Lower leg skin (tissue), 4 donors: ENCODE data around the gene RXRA. TPM values are rescaled to one million over a fixed set of nuclear protein-coding genes. Genes with fewer than 3 reads are reported as not detected.

Source experiments
- DNase-seq, 2 donors: peaks; one replicate each; pipeline ENCODE4 v3.0.0-alpha.2; 2019; ENCODE audit warnings: low spot score in 2 of 2
- H3K4me3 ChIP-seq: fragments of 200-600 bp; sonication (generic); 2 replicates; pipeline ENCODE4 v1.5.1; 2017; ENCODE audit warnings: mild to moderate bottlenecking, low read depth; ENCODE audit not compliant: poor library complexity, severe bottlenecking
- POLR2A ChIP-seq, 2 donors: fragments of 450-650 bp; IDR thresholded peaks; one replicate each; pipeline ENCODE4 v1.6.1; 2016 to 2017; ENCODE audit warnings: antibody characterized with exemption in 2 of 2, mild to moderate bottlenecking in 1 of 2, moderate library complexity in 1 of 2
- WGBS, 2 donors: methylation state at CpG; one replicate each; pipeline ENCODE4 v1.1.5; 2018; 5-methylcytosine and 5-hydroxymethylcytosine counted together
- intact Hi-C: fragments of 100-400 bp; cut with DNase I; formaldehyde crosslinking; loops from one replicate; pipeline ENCODE4 v1.15.0; 2023; ENCODE audit warnings: low total_unique reads
- total RNA-seq, 4 donors: library from RNA; depleted of rRNA; stranded (reverse); fragments of >200 nt; gene quantifications; one replicate each; pipeline ENCODE4 v1.1.0, GENCODE V29; 2016
- TF ChIP-seq, protein P1 (sequence below), 3 donors: fragments of 450-650 bp; IDR thresholded peaks; one replicate each; pipeline ENCODE4 v1.5.1; 2016; ENCODE audit warnings: antibody characterized with exemption in 3 of 3, mild to moderate bottlenecking in 3 of 3, moderate library complexity in 2 of 3

The RXRA gene
- total RNA-seq, 4 donors from 2014 or later: 143 to 242 (median 166) TPM

DNA sequence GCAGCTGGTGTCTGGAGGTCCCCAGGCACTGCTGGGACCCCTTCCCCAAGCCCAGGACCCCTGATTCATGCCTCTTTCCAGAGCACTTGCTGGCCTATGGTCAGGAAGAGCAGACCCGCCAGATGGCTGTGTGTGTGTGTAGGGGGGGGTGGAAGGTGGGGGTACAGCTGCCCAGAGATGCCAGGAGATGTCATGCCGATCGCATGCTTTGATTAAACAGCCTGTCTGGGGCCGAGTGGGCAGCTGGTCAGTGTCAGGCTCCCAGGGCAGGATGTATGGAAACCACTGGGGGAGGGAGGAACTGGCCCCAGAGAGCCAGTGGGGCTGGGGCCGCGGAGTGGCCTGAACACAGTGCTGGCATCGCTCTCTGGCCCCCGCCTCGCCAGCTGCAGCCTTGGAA lies 23.7 kb downstream of the RXRA start:
- TF ChIP-seq, protein P1, sequence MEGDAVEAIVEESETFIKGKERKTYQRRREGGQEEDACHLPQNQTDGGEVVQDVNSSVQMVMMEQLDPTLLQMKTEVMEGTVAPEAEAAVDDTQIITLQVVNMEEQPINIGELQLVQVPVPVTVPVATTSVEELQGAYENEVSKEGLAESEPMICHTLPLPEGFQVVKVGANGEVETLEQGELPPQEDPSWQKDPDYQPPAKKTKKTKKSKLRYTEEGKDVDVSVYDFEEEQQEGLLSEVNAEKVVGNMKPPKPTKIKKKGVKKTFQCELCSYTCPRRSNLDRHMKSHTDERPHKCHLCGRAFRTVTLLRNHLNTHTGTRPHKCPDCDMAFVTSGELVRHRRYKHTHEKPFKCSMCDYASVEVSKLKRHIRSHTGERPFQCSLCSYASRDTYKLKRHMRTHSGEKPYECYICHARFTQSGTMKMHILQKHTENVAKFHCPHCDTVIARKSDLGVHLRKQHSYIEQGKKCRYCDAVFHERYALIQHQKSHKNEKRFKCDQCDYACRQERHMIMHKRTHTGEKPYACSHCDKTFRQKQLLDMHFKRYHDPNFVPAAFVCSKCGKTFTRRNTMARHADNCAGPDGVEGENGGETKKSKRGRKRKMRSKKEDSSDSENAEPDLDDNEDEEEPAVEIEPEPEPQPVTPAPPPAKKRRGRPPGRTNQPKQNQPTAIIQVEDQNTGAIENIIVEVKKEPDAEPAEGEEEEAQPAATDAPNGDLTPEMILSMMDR (IDR thresholded peaks at IDR 0.05): no peak
- no peak for TF ChIP-seq POLR2A (IDR thresholded peaks at IDR 0.05)
- no peak overlapping the region for H3K4me3 ChIP-seq
- no peak for DNase-seq
- WGBS, 2 donors: 80 to 82% methylated on average over 8 to 9 of the region's 9 CpGs
- intact Hi-C loops: no loop called here

DNA sequence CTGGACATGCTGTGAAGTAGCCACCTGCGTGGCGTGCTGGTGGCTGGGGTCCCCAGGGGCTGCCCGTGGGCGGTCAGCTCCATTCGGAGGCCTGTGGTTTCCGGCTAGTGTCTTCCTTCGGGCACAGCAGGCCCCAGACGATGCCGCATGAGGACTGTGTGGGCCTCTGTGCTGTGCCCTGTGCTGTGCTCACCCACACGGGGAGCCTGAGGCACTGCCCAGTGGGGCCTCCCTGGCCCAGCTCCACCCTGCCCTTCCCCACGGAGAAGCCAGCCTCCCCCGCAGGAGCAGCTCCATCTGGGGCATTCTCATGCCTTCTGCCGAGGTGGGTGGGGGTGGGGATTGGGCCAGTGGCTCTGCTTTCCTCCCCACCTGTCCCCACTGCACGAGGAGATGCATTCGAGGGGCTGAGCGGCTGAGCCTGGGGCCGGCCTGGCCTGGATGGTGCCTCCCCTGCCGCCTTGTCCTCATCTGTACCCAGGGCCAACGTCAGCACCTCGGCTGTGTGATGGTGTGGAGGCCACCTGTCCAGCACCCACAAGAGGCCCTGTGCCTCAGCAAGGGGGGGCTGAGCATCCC lies 24.2 kb downstream of the RXRA start:
- 53 to 86% methylated on average over 9 to 11 of the region's 20 CpGs for WGBS, 2 donors
- H3K4me3 ChIP-seq: no peak overlapping the region
- TF ChIP-seq POLR2A (IDR thresholded peaks at IDR 0.05): no peak
- TF ChIP-seq, protein P1 (IDR thresholded peaks at IDR 0.05): no peak
- intact Hi-C loops: no loop called here
- DNase-seq: no peak

DNA sequence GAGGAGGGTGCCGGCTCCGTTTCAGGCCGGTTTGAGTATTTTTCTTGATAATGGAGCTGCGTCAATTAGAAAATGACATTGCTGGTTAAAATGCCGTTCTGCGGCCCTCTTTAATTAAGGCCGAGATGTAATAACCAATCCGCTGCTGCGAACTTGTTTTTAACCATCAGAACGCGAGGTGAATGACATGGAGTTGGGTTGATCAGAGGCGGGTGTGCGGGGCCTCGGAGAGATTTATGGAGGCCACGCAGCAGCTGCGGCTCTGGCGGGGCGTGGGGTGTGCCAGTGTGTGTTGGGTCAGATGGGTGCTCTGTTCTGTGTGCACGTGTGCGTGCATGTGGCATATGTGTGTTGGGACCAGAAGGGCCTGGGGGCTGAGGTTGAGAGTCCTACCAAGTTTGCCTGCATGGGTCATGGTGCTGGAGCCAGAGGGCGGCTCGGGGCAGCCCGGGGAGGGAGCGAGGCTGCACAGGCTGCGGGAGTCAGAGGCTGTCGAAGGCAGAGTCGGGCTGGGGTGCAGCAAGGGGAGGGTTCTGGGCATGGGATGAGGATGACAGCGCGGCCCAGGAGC lies 25.4 kb downstream of the RXRA start:
- intact Hi-C loops: no loop called here
- no peak overlapping the region for H3K4me3 ChIP-seq
- TF ChIP-seq POLR2A (IDR thresholded peaks at IDR 0.05): no peak
- TF ChIP-seq, protein P1 (IDR thresholded peaks at IDR 0.05): no peak
- no peak for DNase-seq
- WGBS, 2 donors: 51 to 53% methylated on average over 29 of the region's 29 CpGs

DNA sequence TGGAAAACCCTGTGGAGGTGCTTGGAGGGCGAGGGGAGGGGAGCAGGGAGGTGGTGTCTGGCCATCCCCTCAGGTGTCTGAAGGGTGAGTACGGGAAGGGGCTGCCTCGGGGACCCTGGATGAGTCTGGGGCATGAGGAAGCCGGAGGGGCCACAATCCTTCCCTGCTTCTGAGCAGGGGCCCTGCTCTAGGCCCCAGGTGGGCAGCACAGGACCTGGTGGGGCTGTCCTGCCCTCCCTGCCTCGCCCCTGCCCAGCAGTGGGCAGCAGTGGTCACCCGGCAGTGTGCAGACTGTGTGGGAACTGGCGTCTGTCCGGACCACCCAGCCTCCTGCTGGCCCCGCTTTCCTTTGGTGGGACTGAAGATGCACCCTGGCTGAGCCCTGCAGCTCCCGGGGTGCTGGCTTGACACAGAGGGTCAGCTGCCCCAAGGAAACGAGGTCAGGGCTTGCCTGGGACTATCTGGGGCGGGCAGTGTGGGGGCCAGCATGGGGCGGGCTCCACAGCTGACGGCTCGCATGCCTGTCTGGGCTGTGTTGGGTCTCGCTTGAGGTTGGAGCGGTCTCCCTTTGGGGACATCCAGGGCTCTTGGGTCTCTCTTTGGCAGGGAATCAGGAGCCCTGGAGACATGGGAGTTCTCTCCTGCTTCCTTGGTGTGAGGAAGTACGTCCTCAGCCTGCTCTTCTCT lies 26.1 kb downstream of the RXRA start:
- TF ChIP-seq, protein P1 (IDR thresholded peaks at IDR 0.05): no peak
- TF ChIP-seq POLR2A (IDR thresholded peaks at IDR 0.05): no peak
- intact Hi-C loops: no loop called here
- 52 to 66% methylated on average over 13 to 16 of the region's 18 CpGs for WGBS, 2 donors
- no peak for DNase-seq
- no peak overlapping the region for H3K4me3 ChIP-seq

DNA sequence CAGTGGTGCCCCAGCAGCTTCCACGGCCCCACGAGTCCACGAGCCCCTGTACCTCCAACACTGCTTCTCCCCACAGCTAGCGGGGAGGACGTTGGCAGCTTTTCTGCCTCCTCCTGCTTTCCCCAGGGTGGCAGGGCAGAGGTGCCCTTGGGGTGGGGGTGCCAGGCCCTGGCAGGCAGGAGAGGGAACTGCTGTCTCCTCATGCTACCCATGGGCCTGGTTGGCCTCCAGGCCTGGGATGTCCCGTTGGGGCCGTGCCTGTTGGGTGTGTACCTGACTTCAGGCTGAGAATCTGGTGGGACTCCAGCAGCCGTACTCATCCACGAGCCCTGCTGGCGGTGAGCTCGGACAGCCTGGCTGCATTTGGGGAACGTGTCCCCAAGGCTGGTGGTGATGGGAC lies 27.3 kb downstream of the RXRA start:
- TF ChIP-seq, protein P1 (IDR thresholded peaks at IDR 0.05): no peak
- no peak for TF ChIP-seq POLR2A (IDR thresholded peaks at IDR 0.05)
- WGBS, 2 donors: 34 to 39% methylated on average over 12 of the region's 12 CpGs
- no peak for DNase-seq
- intact Hi-C loops: no loop called here
- H3K4me3 ChIP-seq: no peak overlapping the region
